GM20431 (cell line): ENCODE data around the gene TMEM161B.
"Not testable (repeated sequence)": the region's sequence is repeated elsewhere in the genome, so short reads cannot be mapped to it uniquely, and the experiment has no call there.

Experiments
- in situ Hi-C: fragments of 300-500 bp; cut with MseI, MboI; formaldehyde crosslinking; loops from one replicate; pipeline ENCODE4 v1.15.0; 2020; ENCODE audit warnings: low sequenced_read_pairs; ENCODE audit not compliant: unreplicated experiment

The TMEM161B gene

GRCh38 chr5:88251048-88251711, 17.5 kb downstream of the TMEM161B start:
- in situ Hi-C loops, result loop anchor here (25.0 kb wide), 1 partner anchor 436 kb away; no protein-coding TSS in a partner anchor

- in situ Hi-C loops, result loop anchor here (25.0 kb wide), 1 partner anchor 437 kb away; no protein-coding TSS in a partner anchor
These were observed 18.6 kb downstream of the TMEM161B start for GRCh38 chr5:88250010-88250409.

- in situ Hi-C loops, result no loop called here
These were observed 19.7 kb downstream of the TMEM161B start for GRCh38 chr5:88248743-88249540.

- in situ Hi-C loops, result no loop called here
These were observed 20.6 kb downstream of the TMEM161B start for GRCh38 chr5:88248094-88248493.

GRCh38 chr5:88245893-88246244, 22.8 kb downstream of the TMEM161B start:
- in situ Hi-C loops, result no loop called here

- in situ Hi-C loops, result no loop called here
These were observed 23.3 kb downstream of the TMEM161B start for GRCh38 chr5:88245241-88245892.

GRCh38 chr5:88244686-88245085, 24.0 kb downstream of the TMEM161B start:
- in situ Hi-C loops, result no loop called here

GRCh38 chr5:88243493-88243892, 25.2 kb downstream of the TMEM161B start:
- in situ Hi-C loops, result not testable (repeated sequence)

- in situ Hi-C loops, result no loop called here
These were observed 29.9 kb downstream of the TMEM161B start for GRCh38 chr5:88238732-88239131.

- in situ Hi-C loops, result no loop called here
These were observed 31.6 kb downstream of the TMEM161B start for GRCh38 chr5:88236866-88237642.

- in situ Hi-C loops, result no loop called here
These were observed 32.8 kb downstream of the TMEM161B start for GRCh38 chr5:88235828-88236227.

GRCh38 chr5:88235346-88235745, 33.3 kb downstream of the TMEM161B start:
- in situ Hi-C loops, result no loop called here

- in situ Hi-C loops, result no loop called here
These were observed 38.0 kb downstream of the TMEM161B start for GRCh38 chr5:88230546-88231066.

GRCh38 chr5:88226881-88227450, 41.7 kb downstream of the TMEM161B start:
- in situ Hi-C loops, result no loop called here

GRCh38 chr5:88214655-88215054, 54.0 kb downstream of the TMEM161B start:
- in situ Hi-C loops, result no loop called here

- in situ Hi-C loops, result no loop called here
These were observed 61.1 kb downstream of the TMEM161B start for GRCh38 chr5:88207575-88207974.

- in situ Hi-C loops, result no loop called here
These were observed 64.5 kb downstream of the TMEM161B start for GRCh38 chr5:88203981-88204750.

GRCh38 chr5:88195636-88196035, 73.0 kb downstream of the TMEM161B start:
- in situ Hi-C loops, result no loop called here

GRCh38 chr5:88193896-88194295, 74.7 kb downstream of the TMEM161B start:
- in situ Hi-C loops, result no loop called here
